HUES64 (cell line): ENCODE measurements around the gene DENND4C.
A peak's percentile ranks its signal among the peaks of the same experiment; 100 is the strongest.

Experiments
- H3K27ac ChIP-seq: 2 replicates; pipeline ENCODE4 v1.7.0; 2013; ENCODE audit warnings: low read depth, low read length, inconsistent platforms
- H3K27me3 ChIP-seq: 2 replicates; pipeline ENCODE4 v1.6.1; 2013; ENCODE audit warnings: mild to moderate bottlenecking, low read length; ENCODE audit not compliant: insufficient read depth
- H3K36me3 ChIP-seq: 2 replicates; pipeline ENCODE4 v1.6.1; 2013; ENCODE audit warnings: mild to moderate bottlenecking, low read length; ENCODE audit not compliant: insufficient read depth
- H3K4me1 ChIP-seq: 2 replicates; pipeline ENCODE4 v1.6.1; 2013; ENCODE audit warnings: mild to moderate bottlenecking, low read length, moderate library complexity; ENCODE audit not compliant: insufficient read depth
- H3K4me3 ChIP-seq: 2 replicates; pipeline ENCODE4 v1.5.1; 2013; ENCODE audit warnings: mild to moderate bottlenecking, low read length, moderate library complexity
- H3K9ac ChIP-seq: 2 replicates; pipeline ENCODE4 v1.6.1; 2013; ENCODE audit warnings: mild to moderate bottlenecking, low read depth, low read length
- H3K9me3 ChIP-seq: 2 replicates; pipeline ENCODE4 v1.6.1; 2013; ENCODE audit warnings: low read depth, low read length; ENCODE audit not compliant: insufficient read depth
- WGBS: fragments of 150-250, 120-280 bp; methylation state at CpG from one replicate; pipeline ENCODE4 v1.1.7; 2013; ENCODE audit warnings: missing lambda C conversion rate; 5-methylcytosine and 5-hydroxymethylcytosine counted together

Gene DENND4C

DNA sequence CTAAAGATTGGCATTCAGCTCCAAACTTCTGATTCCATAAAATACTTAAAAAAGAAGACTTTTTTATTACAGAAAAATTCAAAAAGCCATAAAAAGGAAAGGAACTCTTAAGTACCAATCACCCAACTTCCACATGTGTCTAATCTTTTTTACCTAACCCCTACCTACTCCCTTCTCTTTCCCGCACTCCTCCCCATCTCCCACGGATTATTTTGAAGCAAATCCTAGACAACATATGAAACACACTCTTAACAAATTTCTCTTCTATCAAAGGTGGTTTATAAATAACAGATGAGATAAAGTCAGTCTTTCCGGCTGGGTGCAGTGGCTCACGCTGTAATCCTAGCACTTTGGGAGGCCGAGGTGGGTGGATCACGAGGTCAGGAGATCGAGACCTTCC lies 5.9 kb upstream of the DENND4C start:
- Histone ChIP-seq H3K27me3 (no peaks in the 10 kb centered on the region), H3K9ac (no peak overlapping the region), H3K27ac (no peak overlapping the region), H3K4me3 (no peak overlapping the region), H3K4me1 (peaks cover 3% of the 10 kb centered on the region; the same call in 1 of the 2 replicates), H3K36me3 (no peaks in the 10 kb centered on the region), H3K9me3 (no peaks in the 10 kb centered on the region)
- WGBS, result 99% methylated on average over 7 of the region's 7 CpGs

DNA sequence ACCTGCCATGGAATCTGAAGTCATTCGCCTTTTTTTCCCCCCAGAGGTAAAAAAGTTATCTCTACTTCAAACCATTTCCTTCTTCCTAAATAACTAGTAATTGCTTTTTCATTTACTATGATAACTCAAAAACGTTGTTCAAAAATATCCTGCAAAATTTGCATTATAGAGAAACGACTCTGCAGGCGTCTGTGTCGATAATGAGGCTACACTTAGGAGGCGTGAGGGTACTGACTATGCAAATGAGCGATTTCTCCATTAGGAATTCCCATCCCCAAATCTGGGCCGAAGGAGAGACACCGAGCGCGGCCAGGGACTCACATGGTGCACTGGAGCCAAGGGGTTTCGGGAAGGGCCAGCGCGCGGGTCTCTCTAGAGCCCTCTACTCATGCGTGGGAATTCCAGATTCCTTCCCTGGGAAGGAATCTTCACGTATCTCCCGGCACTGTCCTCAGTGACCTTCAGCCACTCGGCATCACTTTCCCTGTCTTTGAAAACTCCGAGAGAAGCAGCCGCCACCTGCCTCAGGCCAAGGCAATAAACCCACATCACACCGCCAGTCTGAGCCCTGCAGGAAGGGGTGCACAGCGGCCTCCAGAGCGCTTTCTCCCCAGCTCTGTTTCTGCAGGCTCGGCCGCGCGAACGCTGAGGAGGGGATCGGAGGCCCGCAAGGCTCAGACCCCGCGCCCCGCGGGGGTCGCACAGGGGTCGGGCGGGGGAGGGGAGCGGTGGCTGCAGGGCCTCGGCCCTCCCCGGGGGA lies 718 bp upstream of the DENND4C start:
- WGBS, result 2% methylated on average over 35 of the region's 41 CpGs
- Histone ChIP-seq H3K4me3 (peak overlapping the region; percentile 95), H3K9ac (peak overlapping the region; percentile 91), H3K9me3 (no peaks in the 10 kb centered on the region), H3K4me1 (peaks cover 24% of the 10 kb centered on the region), H3K36me3 (no peaks in the 10 kb centered on the region), H3K27ac (peak overlapping the region; percentile 98), H3K27me3 (no peaks in the 10 kb centered on the region)

- H3K36me3 ChIP-seq, result no peaks in the 10 kb centered on the region
- peak overlapping the region; percentile 95 for H3K4me3 ChIP-seq
- H3K27me3 ChIP-seq, result no peaks in the 10 kb centered on the region
- H3K9ac ChIP-seq, result peak overlapping the region; percentile 89
- H3K27ac ChIP-seq, result peak overlapping the region; percentile 98
- no peaks in the 10 kb centered on the region for H3K9me3 ChIP-seq
- peaks cover 24% of the 10 kb centered on the region for H3K4me1 ChIP-seq
- WGBS, result 2% methylated on average over 35 of the region's 35 CpGs
Measured at GRCh38 chr9:19231126-19231903, 822 bp downstream of the DENND4C start.

DNA sequence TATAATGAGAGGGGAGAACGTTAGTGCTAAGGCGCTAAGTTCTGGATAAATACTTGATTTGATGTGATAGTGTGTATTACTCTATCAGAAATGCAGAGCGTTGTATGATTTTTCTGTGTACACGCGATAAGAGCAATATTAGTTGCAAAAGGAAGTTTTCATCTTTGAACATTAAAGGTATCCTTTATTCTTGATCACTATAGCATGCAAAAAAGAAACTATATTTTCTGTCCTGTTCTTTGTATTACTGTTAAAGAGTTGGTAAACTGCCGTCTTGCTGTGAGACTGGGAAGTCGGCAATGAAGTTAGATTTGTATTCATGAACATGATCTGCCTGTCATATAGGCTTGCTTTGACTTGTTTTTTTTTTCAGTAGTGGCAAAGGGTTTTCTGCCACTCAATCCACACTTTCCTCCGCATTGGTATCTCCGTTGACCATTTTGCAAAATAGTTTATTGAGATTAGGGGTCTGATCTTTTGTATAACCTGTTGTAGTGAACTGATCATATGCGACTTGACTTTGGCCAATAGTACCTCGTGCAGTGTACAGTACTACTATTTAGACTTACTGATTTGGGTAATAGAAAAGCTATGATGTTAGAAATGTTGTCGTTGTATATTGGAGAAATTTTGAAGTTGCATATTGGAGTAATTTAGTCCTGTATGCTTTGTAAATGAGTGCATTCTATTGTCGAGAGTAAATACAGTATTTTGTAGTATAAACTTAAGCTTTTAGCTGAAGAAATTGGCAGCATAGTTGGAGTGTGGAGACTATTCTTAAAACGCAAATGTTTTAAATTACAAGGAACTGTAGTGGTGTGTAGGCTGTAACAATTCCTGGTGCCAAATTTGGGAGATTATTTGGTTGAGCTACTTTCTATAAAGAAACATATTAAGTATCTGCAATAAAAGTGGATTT lies 1.7 kb downstream of the DENND4C start:
- no peaks in the 10 kb centered on the region for H3K36me3 ChIP-seq
- peak overlapping the region; percentile 95 for H3K4me3 ChIP-seq
- H3K27me3 ChIP-seq, result no peaks in the 10 kb centered on the region
- no peak overlapping the region for H3K27ac ChIP-seq
- WGBS, result 26% methylated on average over 14 of the region's 14 CpGs
- no peaks in the 10 kb centered on the region for H3K9me3 ChIP-seq
- H3K4me1 ChIP-seq, result peaks cover 24% of the 10 kb centered on the region
- peak overlapping the region; percentile 89; the same call in 1 of the 2 replicates for H3K9ac ChIP-seq

DNA sequence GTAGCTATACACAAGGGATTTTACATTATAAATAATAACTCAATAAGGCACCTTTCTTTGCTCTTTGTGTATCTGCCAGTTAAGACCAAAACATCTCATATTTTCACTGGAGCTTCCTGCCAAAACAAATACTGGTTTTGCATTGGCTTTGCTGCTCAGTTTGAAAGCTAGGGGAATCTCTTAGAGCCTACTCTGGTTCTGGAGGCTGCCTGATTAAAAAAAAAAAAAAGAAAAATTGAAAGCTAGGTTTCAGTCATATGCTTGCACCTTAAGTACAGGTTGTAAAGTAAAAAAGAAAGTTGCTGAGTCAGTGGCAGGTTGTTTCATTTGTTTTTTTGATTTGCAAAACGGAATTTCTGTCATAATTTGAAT lies 2.3 kb downstream of the DENND4C start:
- H3K4me1 ChIP-seq, result peaks cover 24% of the 10 kb centered on the region
- H3K4me3 ChIP-seq, result peak overlapping the region; percentile 95
- H3K9me3 ChIP-seq, result no peaks in the 10 kb centered on the region
- 52% methylated on average over 1 of the region's 1 CpG for WGBS
- H3K9ac ChIP-seq, result no peak overlapping the region
- H3K36me3 ChIP-seq, result no peaks in the 10 kb centered on the region
- H3K27me3 ChIP-seq, result no peaks in the 10 kb centered on the region
- no peak overlapping the region for H3K27ac ChIP-seq

- no peaks in the 10 kb centered on the region for H3K36me3 ChIP-seq
- no peaks in the 10 kb centered on the region for H3K9me3 ChIP-seq
- H3K4me1 ChIP-seq, result peaks cover 24% of the 10 kb centered on the region
- H3K9ac ChIP-seq, result no peak overlapping the region
- H3K27me3 ChIP-seq, result no peaks in the 10 kb centered on the region
- 91% methylated on average over 5 of the region's 5 CpGs for whole genome bisulfite sequencing
- 0 out of 2 replicates have a peak overlapping the region, but pooled peaks have one; percentile 95 for H3K4me3 ChIP-seq
- H3K27ac ChIP-seq, result no peak overlapping the region
Measured at GRCh38 chr9:19233344-19233743, 2.9 kb downstream of the DENND4C start.

- Histone ChIP-seq H3K27ac (no peak overlapping the region), H3K4me1 (peaks cover 4% of the 10 kb centered on the region), H3K4me3 (no peak overlapping the region), H3K9ac (no peak overlapping the region), H3K9me3 (no peaks in the 10 kb centered on the region), H3K27me3 (no peaks in the 10 kb centered on the region), H3K36me3 (peaks cover 8% of the 10 kb centered on the region)
Measured at GRCh38 chr9:19239955-19240354, 9.5 kb downstream of the DENND4C start.

DNA sequence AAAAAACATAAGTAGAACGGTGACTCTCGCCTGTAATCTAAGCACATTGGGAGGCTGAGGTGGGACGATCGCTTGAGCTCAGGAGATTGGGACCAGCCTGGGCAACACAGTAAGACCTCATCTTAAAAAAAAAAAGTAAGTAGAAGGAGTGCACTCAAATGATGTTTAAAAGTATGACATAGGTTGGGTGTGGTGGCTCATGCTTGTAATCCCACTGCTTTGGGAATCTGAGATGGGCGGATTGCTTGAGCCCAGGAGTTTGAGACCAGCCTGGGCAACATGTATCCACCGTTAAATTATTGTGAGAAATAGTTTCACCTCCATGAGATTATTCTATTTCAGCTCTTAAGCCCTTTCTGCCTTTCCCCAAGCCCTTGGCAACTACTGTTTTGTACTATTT lies 11.2 kb downstream of the DENND4C start:
- WGBS, result 76% methylated on average over 6 of the region's 6 CpGs
- Histone ChIP-seq H3K27ac (no peak overlapping the region), H3K9ac (no peak overlapping the region), H3K36me3 (peaks cover 8% of the 10 kb centered on the region), H3K4me3 (no peak overlapping the region), H3K4me1 (peaks cover 4% of the 10 kb centered on the region), H3K27me3 (no peaks in the 10 kb centered on the region), H3K9me3 (no peaks in the 10 kb centered on the region)

DNA sequence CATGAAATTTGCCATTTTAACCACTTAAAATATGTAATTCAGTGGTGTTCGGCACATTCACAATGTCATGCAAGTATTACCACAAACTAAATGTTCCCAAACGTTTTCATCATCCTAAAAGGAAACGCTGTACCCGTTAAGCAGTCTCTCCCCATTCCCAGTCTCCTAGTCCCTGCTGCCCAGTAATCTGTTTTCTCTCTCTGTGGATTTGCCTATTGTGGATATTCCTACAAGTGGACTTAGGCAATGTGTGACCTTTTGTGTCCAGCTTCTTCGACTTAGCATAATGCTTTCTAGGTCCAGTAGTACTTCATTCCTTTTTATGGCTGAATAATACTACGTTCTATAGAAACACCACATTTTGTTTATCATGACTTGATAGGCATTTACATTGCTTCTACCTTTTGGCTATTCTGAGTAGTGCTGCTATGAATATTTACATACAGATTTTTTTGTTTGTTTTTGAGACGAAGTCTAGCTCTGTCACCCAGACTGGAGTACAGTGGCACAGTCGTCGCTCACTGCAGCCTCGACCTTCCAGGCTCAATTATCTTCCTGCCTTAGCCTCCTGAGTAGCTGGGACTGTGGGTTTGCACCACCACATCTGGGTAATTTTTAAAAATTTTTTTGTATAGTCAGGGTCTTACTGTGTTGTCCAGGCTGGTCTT lies 13.0 kb downstream of the DENND4C start:
- WGBS, result 95% methylated on average over 10 of the region's 10 CpGs
- Histone ChIP-seq H3K36me3 (peaks cover 8% of the 10 kb centered on the region), H3K9ac (no peak overlapping the region), H3K27ac (no peak overlapping the region), H3K27me3 (no peaks in the 10 kb centered on the region), H3K4me1 (peaks cover 4% of the 10 kb centered on the region), H3K9me3 (no peaks in the 10 kb centered on the region), H3K4me3 (no peak overlapping the region)

GRCh38 chr9:19246891-19247290 lies 16.4 kb downstream of the DENND4C start:
- peaks cover 16% of the 10 kb centered on the region for H3K4me1 ChIP-seq
- H3K27ac ChIP-seq, result no peak overlapping the region
- 90% methylated on average over 3 of the region's 3 CpGs for WGBS
- no peaks in the 10 kb centered on the region for H3K36me3 ChIP-seq
- no peak overlapping the region for H3K9ac ChIP-seq
- H3K9me3 ChIP-seq, result no peaks in the 10 kb centered on the region
- H3K27me3 ChIP-seq, result no peaks in the 10 kb centered on the region
- no peak overlapping the region for H3K4me3 ChIP-seq
